Measurements from ENCODE around the gene TECPR2. TPM values are rescaled to one million over a fixed set of nuclear protein-coding genes. Genes with fewer than 3 reads are reported as not detected.

Gene TECPR2
- total RNA-seq, 4 donors from 2014 or later: 28.7 to 54.8 (median 36.6) TPM

DNA sequence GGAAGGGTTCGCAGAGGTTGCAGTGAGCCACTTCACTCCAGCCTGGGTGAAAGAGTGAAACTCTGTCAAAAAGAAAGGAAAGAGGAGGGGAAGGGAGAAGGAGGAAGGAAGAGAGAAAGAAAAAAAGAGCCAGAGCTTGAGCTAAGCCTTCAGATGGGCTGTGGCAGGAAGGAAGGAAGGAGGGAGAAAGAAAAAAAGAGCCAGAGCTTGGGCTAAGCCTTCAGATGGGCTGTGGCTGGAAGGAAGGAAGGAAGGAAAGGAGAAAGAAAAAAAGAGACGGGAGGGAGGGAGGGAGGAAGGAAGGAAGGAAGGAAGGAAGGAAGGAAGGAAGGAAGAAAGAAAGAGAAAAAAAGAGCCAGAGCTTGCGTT lies 160.4 kb downstream of the TECPR2 start:
- no peak for DNase-seq (ENCODE audit: extremely low spot score)
- H3K36me3 ChIP-seq: no peaks in the 10 kb centered on the region
- intact Hi-C loops (cut with DNase I): loop anchor here (5.0 to 10.0 kb wide), 3 partner anchors 172 to 394 kb away; no protein-coding TSS in a partner anchor
- H3K4me1 ChIP-seq: peaks cover 13 to 23% (median 20%) of the 10 kb centered on the region in 4 donors
- H3K4me3 ChIP-seq: no peak overlapping the region
- TF ChIP-seq EP300 (IDR thresholded peaks at IDR 0.05) (no peak), POLR2AphosphoS5 (IDR thresholded peaks at IDR 0.05) (no peak), POLR2A (IDR thresholded peaks at IDR 0.05; ENCODE audit: low read depth) (no peak)
- TF ChIP-seq, protein P1, sequence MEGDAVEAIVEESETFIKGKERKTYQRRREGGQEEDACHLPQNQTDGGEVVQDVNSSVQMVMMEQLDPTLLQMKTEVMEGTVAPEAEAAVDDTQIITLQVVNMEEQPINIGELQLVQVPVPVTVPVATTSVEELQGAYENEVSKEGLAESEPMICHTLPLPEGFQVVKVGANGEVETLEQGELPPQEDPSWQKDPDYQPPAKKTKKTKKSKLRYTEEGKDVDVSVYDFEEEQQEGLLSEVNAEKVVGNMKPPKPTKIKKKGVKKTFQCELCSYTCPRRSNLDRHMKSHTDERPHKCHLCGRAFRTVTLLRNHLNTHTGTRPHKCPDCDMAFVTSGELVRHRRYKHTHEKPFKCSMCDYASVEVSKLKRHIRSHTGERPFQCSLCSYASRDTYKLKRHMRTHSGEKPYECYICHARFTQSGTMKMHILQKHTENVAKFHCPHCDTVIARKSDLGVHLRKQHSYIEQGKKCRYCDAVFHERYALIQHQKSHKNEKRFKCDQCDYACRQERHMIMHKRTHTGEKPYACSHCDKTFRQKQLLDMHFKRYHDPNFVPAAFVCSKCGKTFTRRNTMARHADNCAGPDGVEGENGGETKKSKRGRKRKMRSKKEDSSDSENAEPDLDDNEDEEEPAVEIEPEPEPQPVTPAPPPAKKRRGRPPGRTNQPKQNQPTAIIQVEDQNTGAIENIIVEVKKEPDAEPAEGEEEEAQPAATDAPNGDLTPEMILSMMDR (IDR thresholded peaks at IDR 0.05): no peak
- no peaks in the 10 kb centered on the region for H3K27me3 ChIP-seq
- no peaks in the 10 kb centered on the region for H3K9me3 ChIP-seq
- peak overlapping the region in 3 of 4 donors; percentile 76 to 88 (median 84) for H3K27ac ChIP-seq (replicated peaks in 1 of 4)
- WGBS: 75% methylated on average over 3 of the region's 3 CpGs

DNA sequence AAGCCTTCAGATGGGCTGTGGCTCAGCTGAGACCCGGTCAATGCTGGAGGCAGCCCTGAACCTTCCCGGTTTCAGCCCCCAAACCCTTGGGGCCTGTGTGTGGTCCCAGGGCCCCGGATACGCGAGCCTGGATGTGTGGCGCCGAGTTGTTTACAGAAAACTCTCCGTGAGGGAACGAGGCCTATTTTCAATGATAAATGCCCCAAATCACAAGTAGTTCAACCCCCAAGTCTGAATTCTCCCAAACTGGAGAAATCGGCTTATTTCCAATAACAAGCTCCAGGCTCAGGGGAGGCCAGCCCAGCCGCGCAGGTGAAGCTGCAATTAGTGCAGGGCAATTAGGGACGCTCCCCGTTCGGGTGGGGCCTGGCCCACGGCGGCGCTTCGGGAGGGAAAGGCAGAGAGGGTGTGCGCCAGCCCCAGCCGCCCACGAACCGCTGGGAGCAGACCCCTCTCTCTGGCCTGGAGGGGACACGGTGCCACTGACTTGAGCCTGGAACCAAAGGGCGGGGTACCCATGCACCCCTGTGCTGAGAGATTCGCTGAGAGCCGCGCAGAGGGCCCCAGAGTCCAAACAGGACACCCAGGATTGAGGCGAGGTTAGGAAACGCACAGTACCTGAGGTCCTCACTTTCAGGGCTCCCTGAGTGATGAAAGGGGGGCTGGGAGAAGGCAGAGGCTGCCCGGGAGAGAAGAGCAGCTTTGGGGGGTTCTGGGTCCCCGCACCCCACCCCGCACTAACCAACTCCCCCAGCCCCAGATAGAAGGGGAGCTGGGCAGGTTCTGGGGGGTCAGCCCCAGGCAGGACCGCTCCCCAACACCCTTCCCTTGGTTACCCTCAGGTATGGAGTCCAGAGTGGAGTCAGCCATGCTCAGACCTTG lies 161.1 kb downstream of the TECPR2 start:
- H3K27ac ChIP-seq (replicated peaks in 1 of 4): peak overlapping the region; percentile 76 to 88 (median 85)
- peaks cover 13 to 23% (median 20%) of the 10 kb centered on the region in 4 donors for H3K4me1 ChIP-seq
- TF ChIP-seq POLR2A (IDR thresholded peaks at IDR 0.05; ENCODE audit: low read depth) (no peak), EP300 (IDR thresholded peaks at IDR 0.05) (no peak), POLR2AphosphoS5 (IDR thresholded peaks at IDR 0.05) (no peak)
- TF ChIP-seq, protein P1 (IDR thresholded peaks at IDR 0.05): no peak
- H3K36me3 ChIP-seq: no peaks in the 10 kb centered on the region
- WGBS: 51% methylated on average over 19 of the region's 34 CpGs
- no peaks in the 10 kb centered on the region for H3K9me3 ChIP-seq
- peak overlapping the region; percentile 62 to 78 (median 71) for H3K4me3 ChIP-seq
- DNase-seq (ENCODE audit: extremely low spot score): no peak
- intact Hi-C loops (cut with DNase I): loop anchor here (5.0 to 10.0 kb wide), 3 partner anchors 171 to 393 kb away; no protein-coding TSS in a partner anchor
- H3K27me3 ChIP-seq: no peaks in the 10 kb centered on the region

DNA sequence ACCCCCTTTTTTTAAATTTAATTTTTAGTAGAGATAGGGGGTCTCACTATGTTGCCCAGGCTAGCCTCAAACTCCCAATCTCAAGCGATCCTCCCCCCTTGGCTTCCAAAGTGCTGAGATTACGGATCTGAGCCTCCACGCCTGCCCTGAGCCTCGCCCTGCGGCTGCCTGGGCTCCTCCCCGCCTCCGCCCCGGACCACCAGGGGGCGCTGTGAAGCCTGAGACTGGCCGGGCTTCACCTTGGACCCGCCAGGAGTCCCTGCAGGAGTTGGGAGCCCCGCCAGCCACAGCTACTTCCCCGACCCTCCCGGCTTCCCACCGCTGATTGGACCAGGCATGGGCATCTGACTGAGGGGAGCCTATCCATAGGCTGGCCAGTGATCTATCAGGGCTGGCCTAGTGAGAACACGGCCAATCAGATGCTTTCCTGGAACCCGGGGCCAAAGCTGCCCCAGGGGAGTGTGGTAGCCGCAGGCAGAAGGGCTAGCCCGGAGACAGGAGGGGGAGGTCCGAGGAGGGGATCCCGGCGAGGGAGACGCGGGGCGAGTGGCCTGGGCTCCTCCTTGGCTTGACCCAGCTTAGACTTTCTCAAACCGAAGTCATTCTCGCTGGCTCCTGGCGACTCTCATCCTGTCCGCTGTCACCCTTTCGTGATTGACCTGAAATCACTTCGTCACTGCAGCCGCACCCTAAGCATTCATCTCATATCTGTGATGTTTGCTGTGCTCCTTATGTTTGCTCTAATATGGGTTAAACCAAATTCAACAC lies 161.9 kb downstream of the TECPR2 start:
- peaks cover 13 to 23% (median 20%) of the 10 kb centered on the region in 4 donors for H3K4me1 ChIP-seq
- no peaks in the 10 kb centered on the region for H3K27me3 ChIP-seq
- no peaks in the 10 kb centered on the region for H3K9me3 ChIP-seq
- intact Hi-C loops (cut with DNase I): loop anchor here (5.0 to 10.0 kb wide), 4 partner anchors 68 to 393 kb away; partner anchors contain the start of gene RCOR1
- TF ChIP-seq EP300 (IDR thresholded peaks at IDR 0.05): no peak
- TF ChIP-seq POLR2AphosphoS5 (IDR thresholded peaks at IDR 0.05): peak; percentile 71 to 79
- TF ChIP-seq, protein P1 (IDR thresholded peaks at IDR 0.05): peak in 2 of 3 experiments; percentile 99
- no peak for TF ChIP-seq POLR2A (IDR thresholded peaks at IDR 0.05; ENCODE audit: low read depth)
- peak overlapping the region; percentile 62 to 78 (median 71) for H3K4me3 ChIP-seq
- no peaks in the 10 kb centered on the region for H3K36me3 ChIP-seq
- 0% methylated on average over 12 of the region's 32 CpGs for WGBS
- peak; percentile 99 for DNase-seq (ENCODE audit: extremely low spot score)
- H3K27ac ChIP-seq (replicated peaks in 1 of 4): peak overlapping the region; percentile 76 to 88 (median 85)

DNA sequence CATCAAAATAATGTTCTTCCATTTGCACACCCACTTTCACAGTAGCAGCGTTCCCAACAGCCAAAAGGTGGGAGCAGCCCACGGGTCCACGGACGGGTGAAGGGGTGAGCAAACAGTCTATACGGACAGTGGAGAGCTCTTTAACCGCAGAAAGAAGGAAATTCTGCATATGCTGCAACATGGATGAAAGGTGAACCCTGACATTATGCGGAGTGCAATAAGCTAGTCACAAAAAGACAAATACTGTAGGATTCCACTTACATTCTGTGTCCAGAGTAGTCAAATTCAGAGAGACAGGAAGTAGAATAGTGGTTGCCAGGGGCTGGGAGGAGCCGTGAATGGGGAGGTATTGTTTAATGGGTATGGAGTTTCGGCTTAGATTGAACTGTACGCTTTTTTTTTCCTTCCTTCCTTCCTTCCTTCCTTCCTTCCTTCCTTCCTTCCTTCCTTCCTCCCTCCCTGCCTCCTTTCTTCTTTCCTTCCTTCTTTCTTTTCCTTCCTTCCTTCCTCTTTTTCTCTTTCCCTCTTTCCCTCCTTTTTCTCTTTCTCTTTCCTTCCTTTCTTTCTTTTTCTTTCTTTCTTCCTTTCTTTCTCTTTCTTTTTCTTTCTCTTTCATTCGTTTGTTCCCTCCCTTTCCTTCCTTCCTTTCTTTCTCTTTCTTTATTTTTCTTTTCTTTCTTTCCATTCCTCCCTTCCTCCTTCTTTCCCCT lies 162.6 kb downstream of the TECPR2 start:
- no peak for DNase-seq (ENCODE audit: extremely low spot score)
- peak overlapping the region; percentile 76 to 88 (median 85) for H3K27ac ChIP-seq (replicated peaks in 1 of 4)
- WGBS: 2% methylated on average over 11 of the region's 11 CpGs
- TF ChIP-seq, protein P1 (IDR thresholded peaks at IDR 0.05): no peak
- TF ChIP-seq POLR2AphosphoS5 (IDR thresholded peaks at IDR 0.05): no peak
- H3K4me3 ChIP-seq: peak overlapping the region; percentile 62 to 78 (median 71)
- no peaks in the 10 kb centered on the region for H3K27me3 ChIP-seq
- intact Hi-C loops (cut with DNase I): loop anchor here (5.0 to 10.0 kb wide), 2 partner anchors 67 to 169 kb away; partner anchors contain the start of gene RCOR1
- H3K9me3 ChIP-seq: no peaks in the 10 kb centered on the region
- H3K4me1 ChIP-seq: peaks cover 13 to 23% (median 20%) of the 10 kb centered on the region in 4 donors
- H3K36me3 ChIP-seq: no peaks in the 10 kb centered on the region
